MV-4-11 (cell line): ENCODE results near the gene RNF114.
"Not testable (repeated sequence)": the region's sequence is repeated elsewhere in the genome, so short reads cannot be mapped to it uniquely, and the experiment has no call there.

Experiments
- DNase-seq: peaks from one replicate; lab custom pipeline; 2025; lab: John Stamatoyannopoulos, UW

RNF114 gene, protein sequence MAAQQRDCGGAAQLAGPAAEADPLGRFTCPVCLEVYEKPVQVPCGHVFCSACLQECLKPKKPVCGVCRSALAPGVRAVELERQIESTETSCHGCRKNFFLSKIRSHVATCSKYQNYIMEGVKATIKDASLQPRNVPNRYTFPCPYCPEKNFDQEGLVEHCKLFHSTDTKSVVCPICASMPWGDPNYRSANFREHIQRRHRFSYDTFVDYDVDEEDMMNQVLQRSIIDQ

DNA sequence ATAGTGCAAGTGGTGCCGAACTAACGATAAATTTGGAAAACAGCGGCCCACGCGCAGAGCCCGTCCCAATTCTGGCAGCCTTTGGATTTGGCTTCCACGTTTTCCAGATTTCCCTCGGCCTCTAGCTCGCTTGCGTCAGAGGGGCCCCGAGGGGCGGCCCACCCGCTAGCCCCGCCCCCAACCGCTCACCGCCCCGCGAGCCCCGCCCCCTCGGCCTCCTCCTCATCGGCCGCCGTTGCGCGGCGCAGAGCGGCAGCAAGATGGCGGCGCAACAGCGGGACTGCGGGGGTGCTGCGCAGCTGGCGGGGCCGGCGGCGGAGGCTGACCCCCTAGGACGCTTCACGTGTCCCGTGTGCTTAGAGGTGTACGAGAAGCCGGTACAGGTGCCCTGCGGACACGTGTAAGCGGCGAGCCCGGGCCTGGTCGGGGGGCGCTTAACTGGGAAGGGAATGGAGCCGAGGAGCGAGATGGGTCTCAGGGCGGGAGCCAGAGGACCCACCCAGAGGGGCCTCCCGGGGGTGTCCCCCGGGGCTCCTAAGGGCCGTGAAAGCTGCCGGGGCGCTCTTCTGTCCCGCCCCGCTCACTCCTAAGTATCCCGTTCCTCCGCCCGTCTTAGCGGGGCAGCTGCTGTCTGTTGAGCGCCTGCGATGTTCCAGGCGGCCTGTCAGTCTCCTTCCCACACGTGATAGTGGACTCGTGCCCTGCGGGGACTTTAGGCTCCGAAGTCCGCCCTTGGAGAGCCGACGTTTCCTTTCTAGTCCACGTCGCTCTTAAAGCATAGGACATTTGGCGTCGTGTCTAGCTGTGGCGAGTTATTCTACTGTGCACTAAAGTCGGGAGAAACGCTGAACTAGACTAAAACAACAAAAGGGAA lies at the start of gene RNF114:
RNF114 (plus strand) TSS at position 245 of the 874 bp plus-strand sequence; CDS start at position 261, 16 bp downstream.
- peak; percentile 82 for DNase-seq

DNA sequence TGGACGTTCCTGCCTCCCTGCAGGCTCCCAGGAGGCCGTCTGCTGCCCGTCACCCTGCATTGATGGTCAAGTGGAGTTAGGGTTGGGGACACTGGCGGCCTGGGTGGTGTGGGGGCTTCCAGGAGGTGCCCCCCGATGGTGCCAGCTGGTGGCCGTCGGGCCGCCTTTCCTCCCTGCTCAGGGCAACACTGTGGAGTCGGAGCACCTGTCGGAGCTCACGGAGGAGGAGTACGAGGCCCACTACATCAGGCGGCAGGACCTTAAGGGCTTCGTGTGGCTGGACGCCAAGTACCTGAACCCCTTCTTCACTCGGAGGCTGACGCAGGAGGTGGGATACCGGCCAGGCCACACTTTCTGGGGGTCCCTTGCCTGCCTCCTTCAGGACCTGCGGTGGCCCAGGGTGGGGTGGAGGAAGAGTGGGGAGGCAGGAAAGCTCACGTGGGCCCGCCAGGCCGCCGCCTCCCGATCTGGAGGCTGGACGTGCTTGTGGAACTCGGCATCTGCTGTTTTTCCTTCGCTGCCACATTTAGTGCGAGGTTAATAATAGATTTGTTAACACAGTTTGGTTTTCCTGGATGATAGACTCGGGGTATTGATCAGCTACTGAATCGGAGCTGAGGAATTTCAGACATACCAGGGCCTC lies 49.5 kb upstream of the RNF114 start:
- DNase-seq, result no peak

DNA sequence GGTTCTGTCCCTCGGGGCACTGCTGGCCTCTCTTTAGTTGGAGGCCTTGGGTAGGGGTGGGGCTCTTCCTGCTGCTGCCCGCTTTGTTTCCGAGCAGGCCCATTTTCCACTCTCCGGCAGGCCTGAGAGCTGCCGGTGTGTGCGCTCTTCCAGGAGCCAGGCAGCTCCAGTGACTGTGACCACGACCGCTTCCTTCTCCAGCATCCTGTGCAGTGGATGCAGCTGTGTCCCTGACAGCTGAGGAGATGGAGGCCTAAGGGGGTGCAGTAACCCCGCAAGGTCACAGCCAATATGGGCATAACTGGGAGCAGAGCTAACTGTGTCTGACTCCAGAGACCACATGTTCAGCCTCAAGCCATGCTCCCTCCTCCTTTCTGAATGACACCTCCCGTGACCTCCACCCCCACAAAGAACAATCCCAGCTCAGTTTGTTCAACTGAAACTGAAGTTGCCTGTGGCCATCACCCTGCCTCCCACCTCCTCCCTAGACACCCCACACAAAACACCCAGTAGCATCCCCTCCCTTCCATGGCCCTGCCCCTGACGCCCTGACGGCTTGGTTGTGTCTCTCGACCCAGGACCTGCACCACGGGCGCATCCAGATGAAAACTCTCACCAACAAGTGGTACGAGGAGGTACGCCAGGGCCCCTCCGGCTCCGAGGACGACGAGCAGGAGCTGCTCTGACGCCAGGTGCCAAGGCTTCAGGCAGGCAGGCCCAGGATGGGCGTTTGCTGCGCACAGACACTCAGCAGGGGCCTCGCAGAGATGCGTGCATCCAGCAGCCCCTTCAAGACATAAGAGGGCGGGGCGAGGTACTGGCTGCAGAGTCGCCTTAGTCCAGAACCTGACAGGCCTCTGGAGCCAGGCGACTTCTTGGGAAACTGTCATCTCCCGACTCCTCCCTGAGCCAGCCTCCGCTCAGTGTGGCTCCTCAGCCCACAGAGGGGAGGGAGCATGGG lies 48.7 kb upstream of the RNF114 start:
- peak; percentile 22 for DNase-seq

DNA sequence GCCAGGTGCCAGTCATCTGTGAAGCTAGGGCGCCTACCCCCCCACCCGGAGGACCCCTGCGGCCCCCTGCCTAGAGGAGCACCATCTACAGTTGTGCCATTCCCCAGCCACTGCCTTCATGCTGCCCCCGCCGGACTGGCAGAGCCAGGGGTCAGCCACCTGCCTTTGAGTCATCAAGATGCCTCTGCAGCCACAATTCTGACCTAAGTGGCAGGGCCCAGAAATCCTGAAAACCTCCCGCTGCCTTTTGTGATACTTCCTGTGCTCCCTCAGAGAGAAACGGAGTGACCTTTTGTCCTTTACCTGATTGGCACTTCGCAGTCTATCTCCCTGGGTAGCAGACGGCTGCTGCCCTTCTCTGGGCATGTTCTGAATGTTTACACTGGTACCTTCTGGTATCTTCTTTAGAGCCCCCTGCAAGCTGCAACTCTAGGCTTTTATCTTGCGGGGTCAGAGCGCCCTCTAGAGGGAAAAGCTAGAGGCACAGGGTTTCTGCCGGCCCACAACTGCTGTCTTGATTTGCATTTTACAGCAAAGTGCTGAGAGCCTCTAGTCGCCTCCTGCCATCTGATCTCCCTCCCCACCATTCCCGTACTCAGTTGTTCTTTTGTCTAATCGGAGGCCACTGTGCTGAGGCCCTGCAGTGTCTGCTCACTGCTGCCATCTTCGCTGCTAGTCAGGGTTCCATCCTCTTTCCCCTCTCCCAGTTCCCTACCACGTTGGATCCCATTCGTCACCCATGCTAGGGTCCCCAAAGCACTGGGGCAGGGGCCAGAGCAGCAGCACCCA lies 47.8 kb upstream of the RNF114 start:
- DNase-seq, result peak; percentile 43

DNA sequence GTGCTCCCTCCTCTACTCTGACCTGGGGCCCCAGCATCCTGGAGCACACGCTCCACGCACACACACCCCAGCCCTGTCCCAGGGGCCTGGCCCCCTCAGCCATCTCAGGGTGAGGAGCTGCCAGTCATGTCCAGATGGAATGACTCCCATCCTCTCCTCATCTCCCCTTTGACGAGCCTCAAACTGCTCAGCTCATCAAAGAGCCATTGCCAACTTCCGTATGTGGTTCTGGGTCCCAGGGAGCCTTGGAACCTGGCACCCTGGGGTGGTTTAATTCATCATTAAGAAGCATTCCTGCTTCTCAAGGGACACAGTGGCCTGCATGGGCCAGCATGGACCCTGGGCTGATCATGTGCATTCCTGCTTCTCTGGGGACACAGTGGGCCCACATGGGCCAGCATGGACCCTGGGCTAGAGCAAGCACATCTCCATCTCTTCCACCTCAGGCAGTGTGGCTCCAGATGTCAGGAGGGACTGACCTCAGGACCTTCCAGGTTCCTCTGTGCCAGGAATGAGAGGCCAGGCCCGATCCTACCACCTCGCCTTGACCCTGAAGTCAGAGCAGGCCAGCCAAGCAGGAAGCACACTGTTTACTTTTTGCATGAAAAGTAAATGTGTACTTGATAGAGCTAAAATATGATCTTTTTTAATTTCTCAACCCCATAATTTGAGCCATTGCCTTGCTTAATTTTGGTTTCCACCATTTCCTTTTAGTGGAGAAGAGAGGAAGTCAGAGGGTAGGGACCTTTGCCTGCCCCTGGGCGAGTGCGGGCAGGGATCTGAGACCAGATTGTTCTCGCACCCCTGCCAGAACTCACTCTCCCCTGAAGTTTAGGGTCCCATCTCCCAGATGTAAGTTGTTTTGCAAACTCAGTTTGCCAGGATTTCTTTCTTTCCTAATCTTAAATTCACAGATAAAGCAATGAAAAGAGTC lies 46.9 kb upstream of the RNF114 start:
- DNase-seq, result no peak

DNA sequence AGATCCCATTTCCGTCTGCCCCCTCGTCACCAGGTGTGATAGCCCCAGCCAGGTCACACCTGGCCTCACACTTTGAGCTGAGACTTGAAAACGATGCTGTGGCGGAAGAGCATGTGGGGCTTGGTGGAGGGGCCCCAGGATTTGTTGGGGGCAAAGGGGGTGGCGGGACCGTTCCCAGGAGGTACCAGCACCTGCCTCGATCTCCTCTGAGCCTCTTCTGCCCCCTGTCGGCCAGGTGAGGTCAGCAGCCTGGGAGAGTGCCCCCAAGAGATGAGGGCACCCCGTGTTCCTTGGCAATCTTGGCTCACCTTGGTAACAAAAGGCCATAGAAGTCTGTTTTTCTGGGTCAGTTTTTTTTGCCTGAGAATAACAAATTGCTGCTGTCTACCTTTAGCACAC lies 46.3 kb upstream of the RNF114 start:
- no peak for DNase-seq

DNA sequence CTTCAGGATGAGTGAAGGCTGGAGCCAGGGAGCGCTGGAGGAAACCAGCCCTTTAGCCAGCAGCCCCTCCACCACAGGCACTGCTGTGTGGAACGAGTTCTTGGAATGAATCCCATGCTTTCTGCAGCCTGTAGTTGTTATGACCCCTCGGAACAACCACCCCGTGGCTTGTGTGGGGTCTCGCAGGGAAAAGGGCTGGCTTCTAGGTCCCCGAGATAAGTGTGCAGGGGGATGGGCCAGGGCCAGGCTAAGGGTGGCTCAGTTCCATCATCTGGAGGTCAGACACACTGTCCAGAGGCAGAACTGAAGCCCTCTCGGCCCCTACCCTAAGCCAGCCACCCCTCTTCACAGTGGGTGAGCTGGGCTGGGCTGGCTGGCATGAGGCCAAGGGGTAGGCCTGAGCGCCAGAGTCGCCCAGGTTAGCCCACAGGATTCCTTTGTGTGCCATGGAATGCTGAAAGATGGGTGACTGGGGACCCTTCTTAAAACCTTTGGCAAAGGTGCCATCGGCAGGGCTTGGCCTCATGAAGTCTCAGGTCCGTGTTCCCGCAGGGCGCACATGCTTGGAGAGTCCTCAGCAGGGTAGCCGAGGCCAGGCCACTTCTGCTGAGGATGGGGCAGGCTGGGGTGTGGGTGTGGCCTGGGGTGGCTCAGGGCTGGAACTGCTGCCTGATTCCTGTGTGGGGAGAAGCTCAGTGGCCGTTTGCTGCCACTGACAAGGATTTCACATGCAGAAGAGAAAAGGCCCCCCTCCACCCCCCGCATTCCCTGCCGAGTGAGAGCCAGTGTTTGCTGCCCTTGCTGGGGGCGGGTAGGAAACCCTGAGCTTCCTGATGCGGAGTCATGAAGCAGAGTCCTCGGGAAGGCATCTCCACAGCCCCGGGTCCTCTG lies 45.5 kb upstream of the RNF114 start:
- DNase-seq, result no peak

DNA sequence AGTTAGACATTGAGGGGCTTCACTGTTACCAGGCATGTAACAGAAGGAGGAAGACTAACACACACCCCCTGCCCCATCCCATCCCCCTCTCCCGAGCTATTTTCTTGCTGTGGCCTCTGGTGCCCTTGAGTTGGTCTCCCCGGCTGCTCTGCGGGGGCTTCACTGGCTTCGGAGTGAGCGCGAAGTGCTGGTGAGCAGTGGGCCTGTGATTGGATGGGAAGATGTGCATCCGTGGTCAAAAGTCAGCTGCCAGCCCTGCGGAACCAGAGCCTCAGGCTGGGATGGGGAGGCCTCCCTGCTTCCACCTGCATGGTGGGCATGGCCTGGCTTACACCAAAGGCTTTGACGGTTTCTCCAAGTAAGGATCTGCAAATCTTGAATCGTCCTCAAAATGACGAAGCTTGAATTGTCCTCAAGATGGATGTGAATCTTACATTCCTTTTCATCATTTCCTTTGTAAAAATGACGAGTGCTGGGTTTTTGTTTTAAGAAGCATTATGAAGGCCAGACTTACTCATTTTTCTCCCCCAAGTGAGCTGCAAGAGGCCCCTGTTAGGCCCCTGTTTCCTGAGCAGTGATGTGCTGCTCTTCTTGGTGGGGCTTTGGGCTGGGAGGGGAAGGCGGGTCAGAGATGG lies 44.6 kb upstream of the RNF114 start:
- no peak for DNase-seq

DNA sequence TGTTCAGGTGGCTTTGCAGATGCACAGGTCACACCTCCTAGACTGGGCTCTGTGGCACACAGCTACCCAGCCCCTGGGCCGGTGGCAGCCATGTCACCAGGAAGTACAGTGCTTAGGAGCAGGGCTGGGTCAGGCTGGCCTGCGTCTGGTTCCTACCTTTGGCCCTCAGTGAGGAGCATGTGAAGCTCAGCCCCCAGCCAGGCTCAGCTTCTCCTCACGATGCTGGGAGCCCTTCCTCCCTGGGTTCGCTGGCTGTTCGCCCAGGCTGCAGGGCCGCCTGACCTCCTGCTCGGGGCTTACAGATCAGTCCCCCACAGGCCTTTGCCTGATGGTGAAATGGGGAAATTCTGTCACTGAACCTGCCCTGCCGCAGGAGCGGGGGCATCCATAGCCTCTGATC lies 43.9 kb upstream of the RNF114 start:
- DNase-seq, result peak; percentile 19

DNA sequence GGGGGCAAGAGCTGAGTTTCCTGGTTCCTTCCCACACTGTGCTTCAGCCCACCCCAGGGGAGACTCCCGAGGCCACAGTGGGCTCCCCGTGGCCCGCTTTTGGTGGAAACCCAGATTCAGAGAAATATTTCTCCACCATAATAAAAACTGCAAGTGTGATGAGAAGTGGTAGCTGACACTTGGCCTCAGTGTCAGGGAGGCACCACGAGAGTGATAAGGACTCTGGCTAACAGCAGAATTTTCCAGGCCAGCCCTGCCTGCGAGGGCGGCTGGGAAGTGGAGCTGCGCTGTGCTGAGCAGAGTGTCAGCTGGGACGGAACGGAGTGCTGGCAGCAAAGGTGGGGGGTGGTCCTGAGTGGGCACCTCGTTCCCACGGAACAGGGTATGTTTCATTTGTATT lies 43.4 kb upstream of the RNF114 start:
- DNase-seq, result no peak

DNA sequence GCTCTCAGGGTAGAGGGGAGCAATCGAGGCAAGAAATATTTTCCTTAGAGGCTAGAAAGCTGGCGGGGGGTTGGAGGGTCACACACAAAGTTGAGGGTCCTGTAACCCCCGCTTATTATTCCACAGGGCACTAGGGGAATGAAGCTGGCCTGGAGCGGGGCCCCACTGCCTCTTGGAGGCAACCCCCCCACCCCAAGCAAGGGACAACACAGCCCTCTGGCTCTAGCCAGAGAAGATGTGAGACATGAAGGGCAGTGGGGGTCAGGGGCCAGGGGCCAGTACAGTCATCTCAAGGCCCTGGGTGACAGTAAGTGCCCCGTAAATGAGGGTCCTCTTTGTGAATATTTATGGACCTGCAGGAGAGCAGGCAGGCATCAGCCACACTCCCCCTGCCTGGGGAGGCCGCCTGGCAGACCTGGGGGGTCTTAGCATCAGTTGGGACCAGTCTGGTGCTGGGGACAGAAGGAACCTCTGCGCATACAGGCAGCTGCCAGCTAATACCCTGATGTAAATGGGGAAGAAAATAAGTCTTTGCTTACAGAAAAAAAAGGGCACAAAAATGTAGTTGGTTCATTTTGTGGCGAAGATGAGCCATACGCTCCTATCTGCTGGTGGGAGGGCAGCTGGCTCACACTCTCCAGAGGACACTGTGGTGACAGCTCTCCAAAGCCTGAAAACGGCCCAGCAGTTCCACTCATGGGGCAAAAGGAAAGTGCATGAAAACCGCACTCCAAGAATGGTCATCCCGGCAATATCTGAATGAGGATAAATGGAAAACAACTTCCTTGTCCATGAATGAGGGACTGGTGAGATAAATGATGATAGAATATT lies 42.7 kb upstream of the RNF114 start:
- peak; percentile 88 for DNase-seq

DNA sequence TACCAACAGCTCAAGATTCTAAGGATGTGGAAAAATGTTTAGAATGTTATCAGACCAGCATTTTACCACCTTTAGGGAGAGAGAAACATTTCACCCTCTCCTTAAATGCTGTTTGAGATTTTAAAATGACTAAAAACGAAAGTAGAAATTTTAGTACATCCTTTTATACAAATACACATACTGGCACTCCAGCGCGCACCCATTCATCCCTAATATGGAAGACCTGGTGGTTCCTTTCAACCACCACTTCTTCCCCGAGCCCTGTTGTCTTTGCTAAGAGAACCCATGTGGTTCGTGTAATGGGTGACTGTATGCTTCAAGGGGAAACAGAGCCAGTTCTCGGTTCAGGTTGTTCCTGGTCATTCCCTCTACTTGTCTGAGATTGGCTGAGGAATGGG lies 42.1 kb upstream of the RNF114 start:
- DNase-seq, result peak; percentile 80

DNA sequence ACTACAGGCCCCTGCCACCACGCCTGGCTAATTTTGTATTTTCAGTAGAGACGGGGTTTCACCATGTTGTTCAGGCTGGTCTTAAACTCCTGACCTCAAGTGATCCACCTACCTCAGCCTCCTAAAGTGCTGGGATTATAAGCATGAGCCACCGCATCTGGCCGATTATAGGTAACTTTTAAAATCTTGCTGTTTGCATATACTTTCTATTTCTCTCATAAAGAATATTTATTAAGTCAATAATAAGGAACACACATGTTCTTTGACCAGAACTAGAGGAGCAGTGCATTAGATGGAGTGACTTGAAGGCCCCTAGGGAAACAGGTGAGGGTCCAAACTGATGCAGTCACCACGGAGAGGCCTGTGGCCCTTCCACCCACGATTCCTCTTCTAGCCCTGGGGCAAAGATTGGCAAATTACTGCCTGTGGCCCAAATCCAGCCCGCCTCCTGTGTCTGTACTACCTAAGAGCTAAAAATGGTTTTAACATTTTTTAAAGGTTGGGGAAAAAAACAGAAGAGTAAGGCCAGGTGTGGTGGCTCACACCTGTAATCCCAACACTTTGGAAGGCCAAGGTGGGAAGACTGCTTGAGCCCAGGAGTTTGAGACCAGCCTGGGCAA lies 40.6 kb upstream of the RNF114 start:
- DNase-seq, result not testable (repeated sequence)

DNA sequence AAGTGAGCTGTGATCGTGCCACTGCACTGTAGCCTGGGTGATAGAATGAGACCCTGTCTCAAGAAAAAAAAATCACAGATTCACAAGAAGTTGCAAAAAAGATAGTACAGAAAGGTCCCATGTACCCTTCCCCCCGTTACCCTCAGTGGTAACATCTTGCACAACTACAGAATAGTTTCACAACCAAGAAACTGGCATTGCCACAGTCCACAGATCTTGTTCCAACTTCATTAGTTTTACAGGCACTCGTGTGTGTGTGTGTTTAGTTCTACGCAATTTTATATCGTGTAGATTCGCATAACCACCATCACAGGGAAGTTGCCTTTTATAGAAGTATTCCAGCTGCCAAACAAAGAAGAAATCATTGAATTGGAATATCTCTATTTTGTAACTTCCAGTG lies 40.0 kb upstream of the RNF114 start:
- peak; percentile 86 for DNase-seq

DNA sequence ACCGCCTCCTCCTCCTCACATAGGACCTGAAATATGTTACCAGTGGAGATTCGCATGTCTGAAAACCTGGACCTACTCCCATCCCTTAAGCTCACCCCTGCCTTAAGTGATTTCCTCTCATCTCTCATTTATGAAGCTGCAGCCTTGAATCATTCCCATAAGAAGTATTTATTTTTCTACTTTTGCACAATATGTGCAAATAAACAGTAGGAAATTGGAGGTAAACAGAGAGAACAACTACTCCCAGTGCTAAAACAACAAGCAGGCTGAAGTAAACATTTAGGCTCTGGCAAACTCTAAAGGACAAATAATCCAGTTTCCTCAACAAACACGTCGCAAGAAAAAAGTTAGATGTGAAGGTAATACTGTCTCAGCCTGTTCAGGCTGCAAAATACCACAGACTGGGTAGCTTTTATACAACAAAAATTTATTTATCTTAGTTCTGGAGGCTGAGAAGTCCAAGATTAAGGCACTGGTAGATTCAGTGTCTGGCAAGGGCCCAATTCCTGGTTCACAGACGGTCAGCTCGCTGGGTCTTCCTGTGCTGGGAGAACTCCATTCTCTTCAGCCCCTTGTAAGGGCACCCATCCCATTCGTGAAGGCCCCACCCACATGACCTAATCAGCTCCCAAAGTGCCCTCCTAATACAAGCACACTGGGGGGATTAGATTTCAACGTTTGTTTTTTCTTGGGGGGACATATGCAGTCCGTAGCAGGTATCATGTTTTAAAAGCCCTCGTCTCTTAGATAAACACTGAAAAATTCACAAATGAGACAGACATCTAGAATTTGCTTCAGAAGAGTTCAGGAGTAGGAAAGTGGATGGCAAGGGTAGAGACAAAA lies 36.4 kb upstream of the RNF114 start:
- no peak for DNase-seq

DNA sequence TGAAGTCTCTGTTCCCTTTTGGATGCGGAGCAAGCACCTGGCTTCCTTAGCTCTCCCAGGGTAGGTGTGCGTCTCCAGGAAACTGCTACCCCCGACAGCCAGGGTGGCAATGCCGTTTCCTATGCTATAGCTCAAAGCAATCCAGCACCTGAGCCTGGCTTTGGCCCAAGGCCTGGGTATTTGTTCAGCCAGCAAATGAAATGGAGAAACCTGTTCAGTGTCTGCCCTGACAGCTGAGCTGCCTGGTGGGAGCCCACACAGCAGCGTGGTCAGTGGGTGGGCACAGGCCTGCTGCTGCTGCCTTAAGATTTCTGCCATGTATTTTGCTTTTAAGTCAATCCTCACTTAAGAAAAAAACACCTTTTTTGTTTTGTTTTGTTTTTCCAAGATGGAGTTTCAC lies 34.6 kb upstream of the RNF114 start:
- DNase-seq, result no peak
